ENCODE measurements around the gene LCORL. TPM values are rescaled to one million over a fixed set of nuclear protein-coding genes. Genes with fewer than 3 reads are reported as not detected.

Gene LCORL
- total and polyA plus RNA-seq, 2 of the 4 experiments (the other 2 are of a cell fraction), result 2.1 to 5.0 TPM

- H3K9me1 ChIP-seq (ENCODE audit: insufficient read depth, low read length), result peaks cover 7% of the 10 kb centered on the region; the same call in 1 of the 2 replicates
- no peak overlapping the region for H4K91ac ChIP-seq (ENCODE audit: insufficient read depth, low read depth, low read length)
- no peak overlapping the region for H2AFZ ChIP-seq (replicated peaks; ENCODE audit: low read length, poor library complexity)
- TF ChIP-seq CEBPB (IDR thresholded peaks at IDR 0.05; ENCODE audit: low read depth, low read length) (no peak), BHLHE40 (IDR thresholded peaks at IDR 0.05; ENCODE audit: low read depth, low read length) (no peak)
- H3K79me1 ChIP-seq (ENCODE audit: low read depth in 1 of 2, low read length in 2 of 2), result peaks cover 18% of the 10 kb centered on the region in 2 experiments
- ATAC-seq (ENCODE audit: low read depth) (no peak), DNase-seq (no peak)
- in situ Hi-C loops (cut with MboI; ENCODE audit: low sequenced_read_pairs) (no loop called here), intact Hi-C loops (cut with micrococcal nuclease) (no loop called here), dilution Hi-C loops (cut with HindIII; ENCODE audit: low sequenced_read_pairs, unreplicated experiment) (no loop called here)
- no peak overlapping the region for H2AK5ac ChIP-seq (ENCODE audit: low read depth, low read length)
- no peaks in the 10 kb centered on the region for H4K20me1 ChIP-seq (ENCODE audit: insufficient read depth, low read length)
- H2BK20ac ChIP-seq (ENCODE audit: low read depth, low read length), result no peak overlapping the region
- POLR2A ChIA-PET (ENCODE audit: unreplicated experiment), result no interaction called here
- no peaks in the 10 kb centered on the region for H3K36me3 ChIP-seq (ENCODE audit: control insufficient read depth, insufficient read depth, low read length)
- H3K4ac ChIP-seq (ENCODE audit: low read depth, low read length), result no peak overlapping the region
- H3K56ac ChIP-seq (ENCODE audit: extremely low read depth, insufficient read depth, low read length), result no peak overlapping the region
- H2BK5ac ChIP-seq (ENCODE audit: low read depth, low read length, poor library complexity, severe bottlenecking), result no peak overlapping the region
- no peak overlapping the region for H3K23ac ChIP-seq (ENCODE audit: low read depth, low read length)
- H3K9ac ChIP-seq (ENCODE audit: low read depth, low read length), result no peak overlapping the region
- no peak overlapping the region for H4K8ac ChIP-seq (ENCODE audit: low read depth in 2 of 2, low read length in 2 of 2)
- CTCF ChIA-PET, result no interaction called here
- no CpG with 5 or more reads among the region's 2 CpGs for WGBS, 2 experiments (ENCODE audit: extremely low coverage in 2 of 2, insufficient read length in 1 of 2)
- H4K5ac ChIP-seq (ENCODE audit: low read depth, low read length), result no peak overlapping the region
- no peaks in the 10 kb centered on the region for H3K27me3 ChIP-seq (ENCODE audit: control insufficient read depth, insufficient read depth, low read length)
- H3K27ac ChIP-seq (ENCODE audit: insufficient read depth, low read length), result no peak overlapping the region
- H3K9me3 ChIP-seq (ENCODE audit: control insufficient read depth, insufficient read depth, low read length), result no peaks in the 10 kb centered on the region
- no peak overlapping the region for H3K18ac ChIP-seq (ENCODE audit: low read depth, low read length)
- H2AK9ac ChIP-seq (replicated peaks; ENCODE audit: low read depth, low read length, poor library complexity), result no peak overlapping the region
- H3K14ac ChIP-seq (replicated peaks; ENCODE audit: low read depth, low read length), result no peak overlapping the region
- H3K4me2 ChIP-seq (ENCODE audit: low read depth, low read length), result no peak overlapping the region
- BruUV-seq (replicated peaks), result no TSS peak
- no peak overlapping the region for H2BK15ac ChIP-seq (ENCODE audit: low read depth, low read length)
- no peaks in the 10 kb centered on the region for H3K4me1 ChIP-seq (ENCODE audit: control insufficient read depth, insufficient read depth, low read length)
- no peak overlapping the region for H3K4me3 ChIP-seq (ENCODE audit: insufficient read depth, low read depth, low read length)
- H2BK120ac ChIP-seq (ENCODE audit: low read depth, low read length), result no peak overlapping the region
Measured at GRCh38 chr4:17995165-17995564, 26.4 kb downstream of the LCORL start.
